Activated CD4-positive, CD25-positive, alpha-beta regulatory T cell treated with anti-CD3 and anti-CD28 coated beads, Interleukin-2, amount 50 U/mL, for 24 hours (primary cell): ENCODE measurements around the gene ERBB4.

Experiments used
- ATAC-seq, 2 donors: fragments of 150-1000 bp; cut with Tn5 transposase; one replicate each; pipeline ENCODE4 v1.10.0; 2021; ENCODE audit warnings: mild to moderate bottlenecking in 1 of 2, moderate library complexity in 1 of 2

ERBB4 gene

GRCh38 chr2:211985393-211985792 is 553.2 kb downstream of the ERBB4 start:
- no peak for ATAC-seq

- no peak for ATAC-seq
These were observed 556.4 kb downstream of the ERBB4 start for GRCh38 chr2:211982162-211982561.

GRCh38 chr2:211981451-211981850 is 557.2 kb downstream of the ERBB4 start:
- no peak for ATAC-seq

DNA sequence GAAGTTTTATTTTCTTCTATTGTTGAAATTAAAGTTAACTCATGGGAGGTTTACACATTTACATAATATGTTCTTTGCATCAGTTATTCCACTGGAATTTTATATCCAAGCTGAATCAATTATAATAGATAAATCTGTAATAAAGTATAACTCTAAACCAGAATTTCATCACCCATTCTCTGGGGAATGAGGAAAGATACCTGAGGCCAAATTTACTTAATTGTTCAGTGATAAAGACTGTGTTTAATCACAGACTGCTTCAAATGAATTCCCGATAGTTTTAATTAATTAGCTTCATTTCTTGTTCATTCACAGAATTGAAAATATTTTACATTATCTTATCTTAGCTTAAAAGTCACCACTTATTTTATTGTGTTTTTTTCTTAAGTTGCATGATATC is 562.5 kb downstream of the ERBB4 start:
- ATAC-seq = no peak

GRCh38 chr2:211967234-211967633 is 571.4 kb downstream of the ERBB4 start:
- no peak for ATAC-seq

- no peak for ATAC-seq
These were observed 574.6 kb downstream of the ERBB4 start for GRCh38 chr2:211963969-211964368.

- ATAC-seq = no peak
These were observed 580.8 kb downstream of the ERBB4 start for GRCh38 chr2:211957799-211958198.

DNA sequence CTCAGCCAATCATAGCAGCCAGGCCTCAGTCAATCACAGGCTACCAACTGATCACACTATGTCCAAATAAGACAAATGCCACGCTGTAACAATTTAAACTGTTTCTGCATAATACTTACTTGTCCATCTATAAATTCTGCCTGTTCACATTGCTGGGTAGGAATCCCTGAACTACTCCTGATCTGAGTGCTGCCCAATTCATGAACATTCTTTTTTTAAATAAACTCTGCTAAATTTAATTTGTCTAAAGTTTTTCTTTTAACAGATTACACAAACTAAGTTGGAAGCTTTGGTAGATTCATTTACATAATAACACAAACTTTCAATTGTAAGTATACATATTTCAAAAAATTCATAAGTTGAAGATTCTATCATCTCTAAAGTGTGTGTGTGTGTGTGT is 583.0 kb downstream of the ERBB4 start:
- no peak for ATAC-seq

- no peak for ATAC-seq
These were observed 589.7 kb downstream of the ERBB4 start for GRCh38 chr2:211948932-211949331.

DNA sequence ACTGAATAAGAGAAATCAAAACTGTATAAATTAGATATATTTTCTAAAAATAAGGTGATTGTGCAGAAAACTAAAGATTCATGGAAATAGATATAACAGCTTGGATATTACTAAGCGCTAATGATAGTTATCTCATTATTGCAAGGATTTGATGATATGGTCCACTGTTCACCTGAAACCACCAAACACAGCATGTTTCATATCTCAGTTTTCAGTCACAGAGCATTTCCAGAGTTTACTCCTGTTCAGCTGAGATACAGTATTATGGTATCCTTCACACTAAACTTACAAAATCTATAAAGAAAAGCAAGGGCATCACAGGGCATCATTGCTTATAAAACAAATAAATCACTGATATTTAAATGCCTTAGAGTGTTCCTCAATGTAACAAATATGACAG is 591.6 kb downstream of the ERBB4 start:
- no peak for ATAC-seq

GRCh38 chr2:211944572-211944971 is 594.0 kb downstream of the ERBB4 start:
- ATAC-seq = no peak

DNA sequence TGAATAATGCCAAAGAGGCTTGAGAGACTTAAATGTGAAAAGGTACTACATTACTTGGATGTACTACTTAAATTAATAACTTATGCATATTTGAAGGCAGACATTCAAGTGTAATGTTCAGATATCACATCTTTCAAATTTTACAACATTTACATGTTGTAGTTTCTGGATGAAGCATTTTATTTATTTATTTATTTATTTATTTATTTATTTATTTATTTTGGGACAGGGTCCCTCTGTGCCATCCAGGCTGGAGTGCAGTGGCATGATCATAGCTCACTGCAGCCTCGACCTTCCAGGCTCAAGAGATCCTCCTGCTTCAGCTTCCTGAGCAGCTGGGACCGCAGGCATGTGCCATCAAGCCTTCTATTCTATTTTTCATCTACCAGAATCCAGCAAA is 596.4 kb downstream of the ERBB4 start:
- no peak for ATAC-seq

- ATAC-seq = no peak
These were observed 597.3 kb downstream of the ERBB4 start for GRCh38 chr2:211941216-211941747.

DNA sequence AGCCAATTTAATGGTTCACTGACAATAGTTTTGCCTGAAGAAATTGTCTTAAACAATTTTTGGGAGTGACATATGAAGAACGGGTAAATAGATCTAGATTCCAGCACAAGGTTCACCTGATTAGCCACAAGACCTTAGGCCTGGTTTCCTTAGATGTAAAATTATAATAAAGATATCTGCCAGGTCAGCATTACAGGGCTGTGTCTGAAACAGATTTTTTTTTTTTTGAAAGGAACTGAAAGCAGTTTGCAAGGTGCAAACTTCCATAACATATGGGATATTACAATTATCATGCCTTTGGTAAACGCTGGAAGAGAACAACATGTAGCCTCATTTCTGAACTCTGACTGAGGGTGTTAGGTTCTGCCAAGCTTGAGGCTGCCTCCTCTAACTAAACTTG is 599.4 kb downstream of the ERBB4 start:
- ATAC-seq = no peak

- ATAC-seq = no peak
These were observed 603.8 kb downstream of the ERBB4 start for GRCh38 chr2:211934811-211935210.

DNA sequence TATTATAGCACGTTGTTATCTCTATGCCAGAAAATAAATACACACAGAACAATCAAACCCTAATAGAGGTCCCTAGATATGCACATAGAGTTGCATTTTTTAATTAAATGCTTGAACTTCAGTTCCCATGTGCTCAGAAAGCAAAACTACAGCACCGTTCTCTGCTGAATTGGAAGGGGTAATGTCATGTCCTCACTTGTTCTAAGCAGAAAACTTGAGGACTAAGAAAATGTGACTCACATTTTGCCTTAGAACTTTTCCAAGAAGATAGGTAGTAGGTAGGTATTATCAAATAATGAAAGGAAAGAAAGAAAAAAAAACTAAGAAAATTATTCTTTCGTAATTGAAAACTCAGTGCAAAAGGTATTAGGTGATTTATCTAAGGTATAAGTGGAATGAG is 607.3 kb downstream of the ERBB4 start:
- ATAC-seq = no peak

DNA sequence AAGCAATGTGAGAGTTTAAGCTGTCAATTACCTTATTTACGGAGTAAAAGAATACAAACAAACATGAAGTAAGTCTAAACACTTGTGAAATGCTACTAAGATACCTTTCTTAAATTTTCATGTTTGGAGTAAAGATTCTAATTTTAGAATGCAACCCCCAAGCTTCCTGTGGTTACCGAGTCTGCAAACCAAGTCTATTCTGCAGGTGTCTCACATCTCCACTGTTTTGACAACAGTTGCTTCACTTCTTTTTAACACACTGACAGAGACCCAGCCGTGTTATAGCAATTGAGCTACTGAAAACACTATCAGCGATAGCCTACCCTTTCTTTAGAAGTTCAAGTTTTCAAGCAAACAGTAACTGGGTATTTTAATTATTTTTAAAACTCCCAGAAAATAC is 608.3 kb downstream of the ERBB4 start:
- no peak for ATAC-seq

DNA sequence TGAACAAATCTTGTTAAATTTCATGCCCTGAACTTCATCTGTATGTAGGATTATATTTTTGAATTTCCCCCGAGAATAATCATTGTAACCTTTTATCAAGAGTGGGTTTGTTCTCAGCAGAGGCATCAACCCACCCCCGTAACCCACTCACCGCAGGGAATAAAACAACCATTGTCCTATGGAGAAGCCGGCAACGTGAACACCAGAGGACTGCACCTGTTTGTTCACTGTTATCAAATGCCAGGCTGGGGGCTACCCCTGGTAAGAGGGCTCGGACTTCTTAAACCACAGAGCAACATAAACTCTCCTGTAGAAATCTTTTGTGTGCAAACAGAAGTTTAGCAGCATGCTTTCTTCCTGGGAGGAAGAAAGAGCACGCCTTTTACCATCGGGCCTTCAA is 610.4 kb downstream of the ERBB4 start:
- ATAC-seq = no peak

DNA sequence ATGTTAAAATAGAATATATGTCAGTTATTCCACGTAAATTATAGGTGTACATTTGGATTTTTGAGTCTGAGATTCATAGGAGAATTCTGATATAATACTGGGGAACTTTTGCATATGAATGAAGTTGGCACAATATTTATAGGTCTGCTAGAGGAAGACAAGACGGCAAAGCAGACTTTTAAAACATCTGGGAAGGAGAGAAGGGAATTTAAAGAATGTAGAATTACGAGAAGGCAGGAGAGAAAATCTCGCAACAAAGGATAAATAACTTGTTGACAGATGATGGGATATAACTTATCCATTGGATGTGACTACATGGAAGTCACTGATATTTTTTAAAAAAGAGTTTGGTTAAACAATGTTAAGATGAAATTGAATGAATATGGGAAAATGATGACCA is 615.6 kb downstream of the ERBB4 start:
- no peak for ATAC-seq

DNA sequence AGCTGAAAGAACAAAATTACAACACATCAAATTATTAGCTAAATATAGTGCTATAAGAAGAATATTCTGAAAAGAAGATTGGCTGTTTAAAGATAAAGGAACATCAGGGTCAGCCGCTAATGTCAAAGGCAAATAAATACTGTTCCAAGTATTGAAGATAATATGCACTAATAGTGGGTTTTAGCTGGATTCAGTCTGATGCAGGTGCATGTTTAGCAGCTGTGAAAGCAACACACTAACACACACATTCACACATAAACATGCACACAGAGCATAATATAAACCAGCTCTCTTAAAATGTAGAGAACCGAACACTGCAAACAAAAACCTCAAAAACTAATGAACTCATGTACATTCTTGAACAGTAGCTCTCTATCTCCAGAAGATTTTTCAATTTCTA is 634.6 kb downstream of the ERBB4 start:
- no peak for ATAC-seq

- ATAC-seq = no peak
These were observed 637.3 kb downstream of the ERBB4 start for GRCh38 chr2:211901226-211901846.

GRCh38 chr2:211900518-211900917 is 638.1 kb downstream of the ERBB4 start:
- ATAC-seq = no peak

DNA sequence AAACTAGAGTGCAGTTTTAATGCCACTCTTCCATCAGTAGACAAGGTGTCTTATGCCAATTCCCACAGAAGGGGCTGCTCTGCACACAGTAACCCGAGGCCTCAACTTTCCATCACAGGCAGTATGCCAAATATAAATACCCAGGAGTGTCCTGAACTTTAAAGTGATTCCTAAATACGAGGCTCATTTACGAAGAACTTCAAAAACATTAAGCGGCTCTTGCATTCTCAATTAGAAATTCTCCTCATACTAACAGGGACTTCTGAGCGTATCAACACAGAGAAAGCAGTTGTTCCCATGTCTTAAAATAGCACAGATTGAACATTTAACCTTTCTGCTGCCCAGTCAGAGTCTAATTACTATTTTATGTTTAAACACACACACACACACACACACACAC is 638.6 kb downstream of the ERBB4 start:
- no peak for ATAC-seq

GRCh38 chr2:211898702-211899101 is 639.9 kb downstream of the ERBB4 start:
- no peak for ATAC-seq

GRCh38 chr2:211881449-211881848 is 657.2 kb downstream of the ERBB4 start:
- ATAC-seq = no peak
